ENCODE measurements around the gene CCDC32.

DNA sequence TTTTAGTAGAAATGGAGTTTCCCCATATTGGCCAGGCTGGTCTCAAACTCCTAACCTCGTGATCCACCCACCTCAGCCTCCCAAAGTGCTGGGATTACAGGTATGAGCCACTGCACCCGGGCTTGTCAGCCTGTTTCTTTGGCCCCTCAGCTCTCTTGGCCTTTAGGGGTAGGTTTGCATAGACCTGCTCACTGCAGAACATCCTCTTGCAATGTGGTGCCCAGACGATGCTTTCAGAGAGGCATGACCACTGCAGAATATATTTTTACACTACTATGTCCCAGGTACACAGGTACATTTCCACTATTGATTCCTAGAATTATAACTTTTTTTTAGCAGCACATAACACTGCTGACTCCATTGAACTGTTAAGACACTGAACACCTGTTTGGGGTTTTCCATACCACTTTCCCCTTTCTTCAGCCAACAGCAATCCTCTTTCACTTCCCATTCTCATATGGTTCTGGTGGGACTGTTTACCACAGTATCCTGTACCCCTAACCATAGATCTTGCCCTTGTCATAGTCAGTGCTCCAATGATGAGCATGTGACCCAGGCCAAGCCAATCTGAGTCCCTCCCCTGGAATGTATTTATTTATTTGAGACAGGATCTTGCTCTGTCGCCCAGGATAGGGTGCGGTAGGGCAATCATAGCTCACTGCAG, 21.1 kb downstream of the CCDC32 start:
- TF ChIP-seq, protein P1, sequence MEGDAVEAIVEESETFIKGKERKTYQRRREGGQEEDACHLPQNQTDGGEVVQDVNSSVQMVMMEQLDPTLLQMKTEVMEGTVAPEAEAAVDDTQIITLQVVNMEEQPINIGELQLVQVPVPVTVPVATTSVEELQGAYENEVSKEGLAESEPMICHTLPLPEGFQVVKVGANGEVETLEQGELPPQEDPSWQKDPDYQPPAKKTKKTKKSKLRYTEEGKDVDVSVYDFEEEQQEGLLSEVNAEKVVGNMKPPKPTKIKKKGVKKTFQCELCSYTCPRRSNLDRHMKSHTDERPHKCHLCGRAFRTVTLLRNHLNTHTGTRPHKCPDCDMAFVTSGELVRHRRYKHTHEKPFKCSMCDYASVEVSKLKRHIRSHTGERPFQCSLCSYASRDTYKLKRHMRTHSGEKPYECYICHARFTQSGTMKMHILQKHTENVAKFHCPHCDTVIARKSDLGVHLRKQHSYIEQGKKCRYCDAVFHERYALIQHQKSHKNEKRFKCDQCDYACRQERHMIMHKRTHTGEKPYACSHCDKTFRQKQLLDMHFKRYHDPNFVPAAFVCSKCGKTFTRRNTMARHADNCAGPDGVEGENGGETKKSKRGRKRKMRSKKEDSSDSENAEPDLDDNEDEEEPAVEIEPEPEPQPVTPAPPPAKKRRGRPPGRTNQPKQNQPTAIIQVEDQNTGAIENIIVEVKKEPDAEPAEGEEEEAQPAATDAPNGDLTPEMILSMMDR (IDR thresholded peaks at IDR 0.05) = no peak
- no peak for TF ChIP-seq POLR2A (IDR thresholded peaks at IDR 0.05)
